Ishikawa (cell line): ENCODE data around the gene RFX5.
A peak's percentile ranks its signal among the peaks of the same experiment; 100 is the strongest.

ENCODE experiments used
- CEBPB ChIP-seq: IDR thresholded peaks from 2 replicates; pipeline ENCODE4 v1.6.1; 2012
- CREB1 ChIP-seq: IDR thresholded peaks from 2 replicates; pipeline ENCODE4 v1.6.1; 2012; ENCODE audit warnings: low read depth
- EGR1 ChIP-seq: IDR thresholded peaks from 2 replicates; pipeline ENCODE4 v1.6.1; 2012
- EP300 ChIP-seq: IDR thresholded peaks from 2 replicates; pipeline ENCODE4 v1.6.1; 2012; ENCODE audit warnings: borderline replicate concordance
- FOXM1 ChIP-seq: IDR thresholded peaks from 2 replicates; pipeline ENCODE4 v1.6.1; 2012; ENCODE audit warnings: low read depth, borderline replicate concordance
- MAX ChIP-seq: IDR thresholded peaks from 2 replicates; pipeline ENCODE4 v1.6.1; 2012
- RAD21 ChIP-seq: IDR thresholded peaks from 2 replicates; pipeline ENCODE4 v1.6.1; 2012; ENCODE audit warnings: low read depth
- TAF1 ChIP-seq: IDR thresholded peaks from 2 replicates; pipeline ENCODE4 v1.6.1; 2012; ENCODE audit warnings: low read depth, mild to moderate bottlenecking
- TEAD4 ChIP-seq: IDR thresholded peaks from 2 replicates; pipeline ENCODE4 v1.6.1; 2012
- YY1 ChIP-seq: IDR thresholded peaks from 2 replicates; pipeline ENCODE4 v1.6.1; 2012; ENCODE audit warnings: low read depth
- TF ChIP-seq, protein P1 (sequence below): IDR thresholded peaks from 2 replicates; pipeline ENCODE4 v1.6.1; 2012
- TF ChIP-seq, protein P2 (sequence below): IDR thresholded peaks from 2 replicates; pipeline ENCODE4 v1.6.1; 2012; ENCODE audit warnings: low read depth, mild to moderate bottlenecking

DNA sequence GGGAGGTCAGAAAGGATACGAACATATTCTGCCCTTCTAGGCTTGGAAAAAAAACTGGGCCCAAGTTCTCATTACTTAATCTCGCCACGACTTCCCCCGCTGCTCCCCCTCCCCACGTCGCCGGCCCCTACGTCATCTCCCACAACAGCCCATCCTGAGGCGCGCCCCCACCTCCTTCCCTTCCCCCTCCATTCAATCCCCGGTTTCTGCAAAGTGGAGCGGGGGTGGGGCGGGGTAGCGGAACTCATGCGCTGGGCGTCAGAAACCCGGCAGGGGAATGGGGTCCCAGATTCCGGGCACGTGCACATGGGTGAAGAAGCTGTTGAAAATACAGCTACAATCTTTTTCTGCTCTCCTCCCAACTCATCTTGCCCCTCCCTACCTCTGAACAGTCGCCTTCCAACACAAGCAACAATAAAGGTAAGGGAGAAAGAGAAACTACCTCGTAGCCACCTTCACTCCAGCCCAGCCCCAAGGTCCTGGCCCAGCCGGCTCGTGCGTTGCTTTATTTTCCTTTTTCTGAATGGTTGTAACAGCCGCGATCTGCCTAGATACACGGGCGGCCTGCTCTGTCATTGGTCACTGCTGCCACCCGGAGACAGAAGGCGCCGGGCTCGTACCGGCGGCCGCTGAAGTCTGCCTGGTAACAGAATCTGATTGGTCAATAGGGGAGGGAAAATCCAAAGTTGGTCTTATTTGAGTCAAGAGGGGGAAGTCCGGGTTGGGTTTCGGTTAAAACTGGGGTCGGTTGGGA is at the start of gene RFX5:
- TF ChIP-seq MAX: peak; percentile 86
- peak; percentile 21; the same call in 1 of the 2 replicates for TF ChIP-seq EP300
- TF ChIP-seq YY1: no peak
- TF ChIP-seq CREB1: peak; percentile 48
- TF ChIP-seq, protein P1, sequence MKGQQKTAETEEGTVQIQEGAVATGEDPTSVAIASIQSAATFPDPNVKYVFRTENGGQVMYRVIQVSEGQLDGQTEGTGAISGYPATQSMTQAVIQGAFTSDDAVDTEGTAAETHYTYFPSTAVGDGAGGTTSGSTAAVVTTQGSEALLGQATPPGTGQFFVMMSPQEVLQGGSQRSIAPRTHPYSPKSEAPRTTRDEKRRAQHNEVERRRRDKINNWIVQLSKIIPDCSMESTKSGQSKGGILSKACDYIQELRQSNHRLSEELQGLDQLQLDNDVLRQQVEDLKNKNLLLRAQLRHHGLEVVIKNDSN: peak; percentile 39; the same call in 1 of the 2 replicates
- no peak for TF ChIP-seq TEAD4
- TF ChIP-seq TAF1: peak; percentile 45; the same call in 1 of the 2 replicates
- peak; percentile 4; the same call in 1 of the 2 replicates for TF ChIP-seq RAD21
- no peak for TF ChIP-seq CEBPB
- TF ChIP-seq, protein P2, sequence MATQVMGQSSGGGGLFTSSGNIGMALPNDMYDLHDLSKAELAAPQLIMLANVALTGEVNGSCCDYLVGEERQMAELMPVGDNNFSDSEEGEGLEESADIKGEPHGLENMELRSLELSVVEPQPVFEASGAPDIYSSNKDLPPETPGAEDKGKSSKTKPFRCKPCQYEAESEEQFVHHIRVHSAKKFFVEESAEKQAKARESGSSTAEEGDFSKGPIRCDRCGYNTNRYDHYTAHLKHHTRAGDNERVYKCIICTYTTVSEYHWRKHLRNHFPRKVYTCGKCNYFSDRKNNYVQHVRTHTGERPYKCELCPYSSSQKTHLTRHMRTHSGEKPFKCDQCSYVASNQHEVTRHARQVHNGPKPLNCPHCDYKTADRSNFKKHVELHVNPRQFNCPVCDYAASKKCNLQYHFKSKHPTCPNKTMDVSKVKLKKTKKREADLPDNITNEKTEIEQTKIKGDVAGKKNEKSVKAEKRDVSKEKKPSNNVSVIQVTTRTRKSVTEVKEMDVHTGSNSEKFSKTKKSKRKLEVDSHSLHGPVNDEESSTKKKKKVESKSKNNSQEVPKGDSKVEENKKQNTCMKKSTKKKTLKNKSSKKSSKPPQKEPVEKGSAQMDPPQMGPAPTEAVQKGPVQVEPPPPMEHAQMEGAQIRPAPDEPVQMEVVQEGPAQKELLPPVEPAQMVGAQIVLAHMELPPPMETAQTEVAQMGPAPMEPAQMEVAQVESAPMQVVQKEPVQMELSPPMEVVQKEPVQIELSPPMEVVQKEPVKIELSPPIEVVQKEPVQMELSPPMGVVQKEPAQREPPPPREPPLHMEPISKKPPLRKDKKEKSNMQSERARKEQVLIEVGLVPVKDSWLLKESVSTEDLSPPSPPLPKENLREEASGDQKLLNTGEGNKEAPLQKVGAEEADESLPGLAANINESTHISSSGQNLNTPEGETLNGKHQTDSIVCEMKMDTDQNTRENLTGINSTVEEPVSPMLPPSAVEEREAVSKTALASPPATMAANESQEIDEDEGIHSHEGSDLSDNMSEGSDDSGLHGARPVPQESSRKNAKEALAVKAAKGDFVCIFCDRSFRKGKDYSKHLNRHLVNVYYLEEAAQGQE: no peak
- TF ChIP-seq EGR1: no peak
- TF ChIP-seq FOXM1: peak; percentile 48; the same call in 1 of the 2 replicates
